Heart right ventricle (tissue), 16 donors: ENCODE measurements around the gene ALDH3B1. TPM values are rescaled to one million over a fixed set of nuclear protein-coding genes. Genes with fewer than 3 reads are reported as not detected.

Source experiments
- ATAC-seq, 8 donors: fragments of 200-7000 bp; cut with Tn5 transposase; one replicate each; pipeline ENCODE4 v1.9.1; 2020; ENCODE audit warnings: mild to moderate bottlenecking in 8 of 8, moderate library complexity in 8 of 8, moderate number of reproducible peaks in 1 of 8
- DNase-seq, 2 donors: peaks; one replicate each; pipeline ENCODE4 v3.0.0-alpha.2; 2020
- H3K27ac ChIP-seq, 10 donors: fragments of 200-600 bp; sonication (generic) in 2 of 10; one replicate each; pipeline versions ENCODE4 v1.5.0 to v1.8.0; 2020 to 2022; ENCODE audit warnings: mild to moderate bottlenecking in 3 of 10
- H3K27me3 ChIP-seq, 7 donors: fragments of 200-600 bp; one replicate each; pipeline ENCODE4 v1.8.0; 2021 to 2022; ENCODE audit warnings: mild to moderate bottlenecking in 2 of 7
- H3K36me3 ChIP-seq, 9 donors: fragments of 200-600 bp; sonication (generic) in 1 of 9; one replicate each; pipeline versions ENCODE4 v1.5.0 to v1.8.0; 2020 to 2022; ENCODE audit warnings: mild to moderate bottlenecking in 2 of 9
- H3K4me1 ChIP-seq, 9 donors: fragments of 200-600 bp; sonication (generic) in 1 of 9; one replicate each; pipeline versions ENCODE4 v1.5.0 to v1.8.0; 2020 to 2022; ENCODE audit warnings: mild to moderate bottlenecking in 4 of 9
- H3K4me3 ChIP-seq, 10 donors: fragments of 200-600 bp; sonication (generic) in 2 of 10; one replicate each; pipeline versions ENCODE4 v1.5.0 to v1.8.0; 2020 to 2022; ENCODE audit warnings: mild to moderate bottlenecking in 7 of 10, moderate library complexity in 2 of 10
- H3K9me3 ChIP-seq, 11 donors: fragments of 200-600 bp in 10 of 11; sonication (generic) in 2 of 11; one replicate each; pipeline versions ENCODE4 v1.5.0 to v1.8.0; 2013 to 2022; ENCODE audit warnings: mild to moderate bottlenecking in 2 of 11, control low read depth in 1 of 11, moderate library complexity in 1 of 11
- WGBS, 2 donors: extraction: QIAGEN DNeasy Blood & Tissue Kit; methylation state at CpG; one replicate each; pipeline ENCODE4 v1.1.7; 2013; ENCODE audit warnings: inconsistent platforms in 1 of 2; 5-methylcytosine and 5-hydroxymethylcytosine counted together
- intact Hi-C, 10 donors: fragments of 100-400 bp; cut with DNase I; formaldehyde crosslinking; loops; one replicate each; pipeline versions ENCODE4 v1.11.1 to v1.14.2; 2022
- polyA plus RNA-seq, 2 donors: library from polyadenylated mRNA; stranded (reverse); fragments of 200-250 nt; gene quantifications; one replicate each; pipeline ENCODE4 v1.2.3, GENCODE V29; 2013
- total RNA-seq, 10 donors: library from RNA; stranded (reverse); fragmentation: NEBNext Ultra II Directional in 3 of 10; extraction: Animal tissue kit (Norgen Biotek cat#: 25700) in 3 of 10; gene quantifications; one replicate each; pipeline versions ENCODE4 v1.2.1 to v1.2.4, GENCODE V29; 2021 to 2023
- TF ChIP-seq, protein P1 (sequence below), 9 donors: fragments of 200-600 bp; sonication (generic) in 2 of 9; IDR thresholded peaks; one replicate each; pipeline versions ENCODE4 v1.5.0 to v1.8.0; 2021 to 2022; ENCODE audit warnings: antibody characterized with exemption in 9 of 9, mild to moderate bottlenecking in 5 of 9, moderate library complexity in 1 of 9
- donor health status: Arrhythmogenic right ventricular cardiomyopathy.
- donor health status: ischemic (EF 13 %, LVEDD 7.1; RV severe dilation, severe dysfunction).
- donor health status: healthy with polysubstance abuse.
- donor health status: DM: no; HTN: yes; CAD: no.
- donor health status: DM: no; HTN: no; CAD: no.
- donor health status: ischemic (EF 25% LVEDD 6.9; RV normal size, moderate dysfunction).
- donor health status: ischemic (EF 25% LVEDD 5.7; RV mildly dilated, moderate dysfunction).
- donor health status: healthy.
- donor health status: DM: yes; HTN: yes; CAD: no.
- donor health status: Ischemic cardiomyopathy.
- donor health status: ischemic (EF 35%, LVEDD 5.7; RV mildly dilated, moderate dysfunction).
- donor health status: nonischemic (EF 11% LVEDD 7.7; RV severe dilation, severe dysfunction).
- donor health status: DM: yes; HTN: yes; CAD: no.
- donor health status: PGD.
- donor health status: ischemic (EF 29% LVEDD 5.4; RV normal size, mild dysfunction).
- donor health status: nonischemic (EF 23%, LVEDD 6.1; RV moderate dilation, normal function).

ALDH3B1 gene
- total and polyA plus RNA-seq, 12 donors = 2.1 to 11.0 (median 4.3) TPM

- peaks cover 37 to 85% (median 62%) of the 10 kb centered on the region in 9 donors for H3K4me1 ChIP-seq
- H3K36me3 ChIP-seq = peaks cover 0 to 44% (median 0%) of the 10 kb centered on the region in 9 donors
- intact Hi-C loops = loop anchor here in 3 of 10 donors (5.0 to 10.0 kb wide), 6 partner anchors 33 to 179 kb away; partner anchors contain the start of genes CHKA (in 2 of the 3), KMT5B (in 2 of the 3) and UNC93B1 (in 1 of the 3)
- DNase-seq (peak in 1 of 2 donors; percentile 8), ATAC-seq (no peak)
- peak overlapping the region in 2 of 10 donors; percentile 12 to 23 for H3K27ac ChIP-seq
- TF ChIP-seq, protein P1, sequence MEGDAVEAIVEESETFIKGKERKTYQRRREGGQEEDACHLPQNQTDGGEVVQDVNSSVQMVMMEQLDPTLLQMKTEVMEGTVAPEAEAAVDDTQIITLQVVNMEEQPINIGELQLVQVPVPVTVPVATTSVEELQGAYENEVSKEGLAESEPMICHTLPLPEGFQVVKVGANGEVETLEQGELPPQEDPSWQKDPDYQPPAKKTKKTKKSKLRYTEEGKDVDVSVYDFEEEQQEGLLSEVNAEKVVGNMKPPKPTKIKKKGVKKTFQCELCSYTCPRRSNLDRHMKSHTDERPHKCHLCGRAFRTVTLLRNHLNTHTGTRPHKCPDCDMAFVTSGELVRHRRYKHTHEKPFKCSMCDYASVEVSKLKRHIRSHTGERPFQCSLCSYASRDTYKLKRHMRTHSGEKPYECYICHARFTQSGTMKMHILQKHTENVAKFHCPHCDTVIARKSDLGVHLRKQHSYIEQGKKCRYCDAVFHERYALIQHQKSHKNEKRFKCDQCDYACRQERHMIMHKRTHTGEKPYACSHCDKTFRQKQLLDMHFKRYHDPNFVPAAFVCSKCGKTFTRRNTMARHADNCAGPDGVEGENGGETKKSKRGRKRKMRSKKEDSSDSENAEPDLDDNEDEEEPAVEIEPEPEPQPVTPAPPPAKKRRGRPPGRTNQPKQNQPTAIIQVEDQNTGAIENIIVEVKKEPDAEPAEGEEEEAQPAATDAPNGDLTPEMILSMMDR (IDR thresholded peaks at IDR 0.05) = no peak
- 88 to 89% methylated on average over 13 of the region's 13 CpGs for WGBS, 2 donors
- H3K4me3 ChIP-seq = no peak overlapping the region
- no peaks in the 10 kb centered on the region for H3K27me3 ChIP-seq
- H3K9me3 ChIP-seq = no peaks in the 10 kb centered on the region
These were observed 25.2 kb downstream of the ALDH3B1 start for GRCh38 chr11:68035266-68035876.

DNA sequence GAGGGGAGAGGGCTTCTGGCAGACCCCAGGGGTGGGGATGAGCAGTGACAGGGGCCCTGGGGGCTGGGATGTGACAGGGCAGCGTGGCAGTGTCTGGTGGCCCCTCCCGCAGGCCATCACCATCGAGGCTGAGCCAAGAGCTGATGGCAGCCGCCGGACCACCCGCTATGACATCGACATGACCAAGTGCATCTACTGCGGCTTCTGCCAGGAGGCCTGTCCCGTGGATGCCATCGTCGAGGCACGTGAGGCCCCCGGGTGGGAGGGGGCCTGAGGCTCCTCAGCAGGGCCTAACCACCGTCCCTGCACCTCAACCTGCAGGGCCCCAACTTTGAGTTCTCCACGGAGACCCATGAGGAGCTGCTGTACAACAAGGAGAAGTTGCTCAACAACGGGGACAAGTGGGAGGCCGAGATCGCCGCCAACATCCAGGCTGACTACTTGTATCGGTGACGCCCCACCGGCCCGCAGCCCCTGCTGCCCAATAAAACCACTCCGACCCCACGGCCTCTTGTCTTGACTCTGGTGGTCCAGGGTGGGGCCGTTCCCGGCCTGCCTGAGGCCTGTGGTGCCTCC, 26.1 kb downstream of the ALDH3B1 start:
- 80 to 87% methylated on average over 27 of the region's 27 CpGs for WGBS, 2 donors
- TF ChIP-seq, protein P1 (IDR thresholded peaks at IDR 0.05) = no peak
- peak in 1 of 2 donors; percentile 29 for DNase-seq
- Histone ChIP-seq H3K27me3 (no peaks in the 10 kb centered on the region), H3K9me3 (no peaks in the 10 kb centered on the region), H3K4me1 (peaks cover 41 to 91% (median 68%) of the 10 kb centered on the region in 9 donors), H3K36me3 (peaks cover 0 to 44% (median 0%) of the 10 kb centered on the region in 9 donors), H3K4me3 (no peak overlapping the region), H3K27ac (peak overlapping the region; percentile 45 to 97 (median 94))
- ATAC-seq = no peak
- intact Hi-C loops = loop anchor here in 3 of 10 donors (5.0 to 10.0 kb wide), 6 partner anchors 34 to 179 kb away; partner anchors contain the start of genes CHKA (in 2 of the 3), KMT5B (in 2 of the 3) and UNC93B1 (in 1 of the 3)

DNA sequence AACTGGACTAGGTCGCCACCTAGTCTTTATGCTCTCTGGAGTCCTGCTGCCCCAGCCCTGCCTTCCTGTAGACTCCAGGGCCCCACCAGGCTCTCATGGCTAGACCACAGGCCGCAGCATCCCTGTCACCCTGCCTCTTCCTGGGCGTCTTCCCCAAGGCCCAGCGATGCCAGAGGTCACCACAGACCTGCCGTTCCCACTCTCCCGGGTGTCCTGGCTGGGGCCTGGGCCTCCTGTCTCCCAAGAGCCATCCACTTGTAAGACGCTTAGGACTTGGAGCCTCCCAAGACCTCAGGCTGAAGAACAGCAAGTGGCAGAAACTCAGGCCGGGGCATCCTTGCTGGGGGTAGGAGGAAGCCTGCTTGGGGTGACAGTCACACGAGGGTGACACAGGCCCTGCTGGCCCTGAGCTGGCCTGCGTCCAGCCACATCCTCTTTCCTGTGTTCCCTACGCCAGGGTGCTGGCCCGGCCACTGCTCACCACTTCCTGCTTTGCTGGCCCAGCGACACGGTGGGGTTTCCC, 26.7 kb downstream of the ALDH3B1 start:
- intact Hi-C loops = loop anchor here in 3 of 10 donors (5.0 to 10.0 kb wide), 6 partner anchors 34 to 178 kb away; partner anchors contain the start of genes CHKA (in 2 of the 3), KMT5B (in 2 of the 3) and UNC93B1 (in 1 of the 3)
- Histone ChIP-seq H3K4me1 (peaks cover 37 to 87% (median 64%) of the 10 kb centered on the region in 9 donors), H3K27ac (peak overlapping the region; percentile 45 to 97 (median 94)), H3K4me3 (no peak overlapping the region), H3K9me3 (no peaks in the 10 kb centered on the region), H3K27me3 (no peaks in the 10 kb centered on the region), H3K36me3 (peaks cover 0 to 44% (median 0%) of the 10 kb centered on the region in 9 donors)
- TF ChIP-seq, protein P1 (IDR thresholded peaks at IDR 0.05) = no peak
- WGBS, 2 donors = 54% methylated on average over 14 of the region's 14 CpGs
- DNase-seq (peak; percentile 63 to 68), ATAC-seq (peak in 5 of 8 donors; percentile 18 to 49 (median 29))
